WTC11 (cell line): ENCODE results near the gene POLE4. TPM values are rescaled to one million over a fixed set of nuclear protein-coding genes. Genes with fewer than 3 reads are reported as not detected.

Experiments
- ATAC-seq: fragments of 200-7000 bp; cut with Tn5 transposase; 2 replicates; pipeline ENCODE4 v1.10.0; 2021; ENCODE audit warnings: mild to moderate bottlenecking, moderate library complexity
- CTCF ChIA-PET: fragments of 300-600 bp; sonication (Branson Sonifier 250); formaldehyde crosslinking; loops from one replicate; lab custom pipeline; 2021; ENCODE audit warnings: antibody characterized with exemption; lab: Charles Lee
- POLR2A ChIA-PET: fragments of 350-600 bp; sonication (Branson Sonifier 250); formaldehyde crosslinking; loops from one replicate; lab custom pipeline; 2021; ENCODE audit warnings: antibody characterized with exemption; lab: Charles Lee
- DNase-seq: peaks from one replicate; pipeline ENCODE4 v3.0.0; 2021; ENCODE audit warnings: low spot score
- H3K27ac Mint-ChIP-seq: 2 replicates; pipeline ENCODE4 v1.8.0; 2021; ENCODE audit warnings: mixed read lengths
- H3K27me3 Mint-ChIP-seq: 2 replicates; pipeline ENCODE4 v1.8.0; 2021; ENCODE audit warnings: low read depth, mild to moderate bottlenecking, moderate library complexity, mixed read lengths
- H3K36me3 Mint-ChIP-seq: 2 replicates; pipeline ENCODE4 v1.8.0; 2021; ENCODE audit warnings: mixed read lengths
- H3K4me1 Mint-ChIP-seq: 2 replicates; pipeline ENCODE4 v1.8.0; 2022; ENCODE audit warnings: mixed read lengths
- H3K4me3 Mint-ChIP-seq: 2 replicates; pipeline ENCODE4 v1.8.0; 2021; ENCODE audit warnings: mild to moderate bottlenecking, moderate library complexity, mixed read lengths
- H3K9me3 Mint-ChIP-seq: 2 replicates; pipeline ENCODE4 v1.8.0; 2021; ENCODE audit warnings: mixed read lengths
- ATF1 ChIP-seq: sonication (generic); formaldehyde crosslinking; IDR thresholded peaks from 2 replicates; pipeline ENCODE4 v1.8.1; 2023; ENCODE audit warnings: mild to moderate bottlenecking, moderate library complexity, missing genetic modification reagents
- CBFB ChIP-seq: sonication (generic); formaldehyde crosslinking; IDR thresholded peaks from 2 replicates; pipeline ENCODE4 v1.8.1; 2022; ENCODE audit warnings: mild to moderate bottlenecking, low read depth, missing genetic modification reagents
- CREB1 ChIP-seq: sonication (generic); formaldehyde crosslinking; IDR thresholded peaks from 2 replicates; pipeline ENCODE4 v1.8.0; 2023; ENCODE audit warnings: mild to moderate bottlenecking, missing genetic modification reagents
- CREM ChIP-seq: sonication (generic); formaldehyde crosslinking; IDR thresholded peaks from 2 replicates; pipeline ENCODE4 v1.8.1; 2022; ENCODE audit warnings: mild to moderate bottlenecking, missing genetic modification reagents, moderate library complexity
- ELF4 ChIP-seq: sonication (generic); formaldehyde crosslinking; IDR thresholded peaks from 2 replicates; pipeline ENCODE4 v1.8.1; 2022; ENCODE audit warnings: low read depth, mild to moderate bottlenecking, moderate library complexity, missing genetic modification reagents
- HMGA2 ChIP-seq: fragments of 250-450 bp; sonication (Bioruptor Pico); IDR thresholded peaks from 2 replicates; pipeline ENCODE4 v1.4.0; 2021; ENCODE audit warnings: mild to moderate bottlenecking, moderate library complexity
- NFE2L1 ChIP-seq: sonication (generic); formaldehyde crosslinking; IDR thresholded peaks from 2 replicates; pipeline ENCODE4 v1.8.1; 2023; ENCODE audit warnings: missing genetic modification reagents
- TEAD1 ChIP-seq: sonication (generic); formaldehyde crosslinking; IDR thresholded peaks from 2 replicates; pipeline ENCODE4 v1.8.0; 2022; ENCODE audit warnings: mild to moderate bottlenecking, missing genetic modification reagents
- ZNF219 ChIP-seq: sonication (generic); formaldehyde crosslinking; IDR thresholded peaks from 2 replicates; pipeline ENCODE4 v1.8.0; 2023; ENCODE audit warnings: missing genetic modification reagents, mild to moderate bottlenecking, borderline replicate concordance
- ZNF232 ChIP-seq: sonication (generic); formaldehyde crosslinking; IDR thresholded peaks from 2 replicates; pipeline ENCODE4 v1.8.0; 2022; ENCODE audit warnings: mild to moderate bottlenecking, missing genetic modification reagents
- ZNF423 ChIP-seq: fragments of 250-450 bp; sonication (Bioruptor Pico); IDR thresholded peaks from 2 replicates; pipeline ENCODE4 v2.1.2; 2022; ENCODE audit warnings: mild to moderate bottlenecking, moderate library complexity
- total RNA-seq: library from RNA; stranded (reverse); gene quantifications from 3 replicates; pipeline ENCODE4 v1.2.3, GENCODE V29; 2021
- TF ChIP-seq, protein P1 (sequence below): sonication (generic); formaldehyde crosslinking; IDR thresholded peaks from 2 replicates; pipeline ENCODE4 v1.8.1; 2023; ENCODE audit warnings: mild to moderate bottlenecking, moderate library complexity, missing genetic modification reagents
- TF ChIP-seq, protein P2 (sequence below): sonication (generic); formaldehyde crosslinking; IDR thresholded peaks from 2 replicates; pipeline ENCODE4 v1.8.1; 2022; ENCODE audit warnings: low read depth, mild to moderate bottlenecking, moderate library complexity, missing genetic modification reagents, borderline replicate concordance
- TF ChIP-seq, protein P3 (sequence below): sonication (generic); formaldehyde crosslinking; IDR thresholded peaks from 2 replicates; pipeline ENCODE4 v1.8.0; 2022; ENCODE audit warnings: mild to moderate bottlenecking, missing genetic modification reagents
- TF ChIP-seq, protein P4 (sequence below): fragments of 250-450 bp; sonication (Bioruptor Pico); conservative IDR thresholded peaks from 2 replicates; pipeline ENCODE4 v1.9.0; 2021; ENCODE audit warnings: mild to moderate bottlenecking

POLE4 gene
- total RNA-seq, 1 experiment from 2014 or later, result 31.5 TPM

DNA sequence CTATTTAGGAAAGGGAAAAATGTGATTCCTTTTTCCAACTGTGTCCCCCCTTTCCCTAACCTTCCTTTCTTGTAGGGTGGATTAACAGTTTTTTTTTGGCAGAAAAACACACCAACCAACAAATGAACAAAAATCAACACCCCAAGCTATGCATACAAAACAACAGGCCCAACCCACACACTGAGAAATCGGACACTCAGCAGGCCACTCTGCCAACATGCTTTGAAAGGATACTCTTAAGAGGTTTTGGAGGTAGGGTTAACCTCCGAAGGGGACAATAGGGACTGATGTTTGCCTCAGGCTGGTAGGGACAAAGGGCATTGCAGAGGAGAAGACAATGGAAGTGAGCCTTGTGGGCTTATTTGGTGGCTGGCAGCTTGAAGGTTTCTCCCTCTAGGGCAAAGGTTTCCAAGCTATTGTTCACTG lies 33.1 kb upstream of the POLE4 start (continued):
- no peak for TF ChIP-seq CBFB (CRISPR knock-in tag)
- TF ChIP-seq NFE2L1 (CRISPR knock-in tag), result no peak
- TF ChIP-seq ATF1, result no peak
- TF ChIP-seq, protein P1, sequence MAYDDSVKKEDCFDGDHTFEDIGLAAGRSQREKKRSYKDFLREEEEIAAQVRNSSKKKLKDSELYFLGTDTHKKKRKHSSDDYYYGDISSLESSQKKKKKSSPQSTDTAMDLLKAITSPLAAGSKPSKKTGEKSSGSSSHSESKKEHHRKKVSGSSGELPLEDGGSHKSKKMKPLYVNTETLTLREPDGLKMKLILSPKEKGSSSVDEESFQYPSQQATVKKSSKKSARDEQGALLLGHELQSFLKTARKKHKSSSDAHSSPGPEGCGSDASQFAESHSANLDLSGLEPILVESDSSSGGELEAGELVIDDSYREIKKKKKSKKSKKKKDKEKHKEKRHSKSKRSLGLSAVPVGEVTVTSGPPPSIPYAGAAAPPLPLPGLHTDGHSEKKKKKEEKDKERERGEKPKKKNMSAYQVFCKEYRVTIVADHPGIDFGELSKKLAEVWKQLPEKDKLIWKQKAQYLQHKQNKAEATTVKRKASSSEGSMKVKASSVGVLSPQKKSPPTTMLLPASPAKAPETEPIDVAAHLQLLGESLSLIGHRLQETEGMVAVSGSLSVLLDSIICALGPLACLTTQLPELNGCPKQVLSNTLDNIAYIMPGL (CRISPR knock-in tag), result no peak
- no peak for TF ChIP-seq ZNF219
- TF ChIP-seq TEAD1 (CRISPR knock-in tag), result no peak
- TF ChIP-seq ZNF423, result no peak
- no peak for TF ChIP-seq HMGA2 (CRISPR knock-in tag)
- TF ChIP-seq, protein P2, sequence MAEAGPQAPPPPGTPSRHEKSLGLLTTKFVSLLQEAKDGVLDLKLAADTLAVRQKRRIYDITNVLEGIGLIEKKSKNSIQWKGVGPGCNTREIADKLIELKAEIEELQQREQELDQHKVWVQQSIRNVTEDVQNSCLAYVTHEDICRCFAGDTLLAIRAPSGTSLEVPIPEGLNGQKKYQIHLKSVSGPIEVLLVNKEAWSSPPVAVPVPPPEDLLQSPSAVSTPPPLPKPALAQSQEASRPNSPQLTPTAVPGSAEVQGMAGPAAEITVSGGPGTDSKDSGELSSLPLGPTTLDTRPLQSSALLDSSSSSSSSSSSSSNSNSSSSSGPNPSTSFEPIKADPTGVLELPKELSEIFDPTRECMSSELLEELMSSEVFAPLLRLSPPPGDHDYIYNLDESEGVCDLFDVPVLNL, result no peak
- no peak for TF ChIP-seq ELF4

DNA sequence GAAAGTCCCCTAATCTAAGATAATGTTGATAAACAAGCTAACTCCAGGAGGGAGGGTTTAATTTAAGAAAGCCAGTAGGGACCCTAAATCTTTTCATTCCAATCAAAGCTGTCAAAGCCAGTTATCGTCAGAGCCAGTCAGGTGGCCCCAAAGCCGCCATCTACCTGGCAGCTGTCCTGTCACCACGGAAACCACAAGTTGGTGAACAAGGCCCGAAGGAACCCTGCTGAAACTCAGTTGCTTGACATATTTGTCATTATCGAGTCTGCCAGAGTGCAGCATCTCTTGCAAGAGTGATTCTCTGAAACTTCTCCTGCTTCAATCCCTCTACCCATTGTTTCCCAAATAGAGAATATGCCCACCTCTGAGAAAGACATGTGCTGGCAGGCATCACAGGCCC lies 30.8 kb upstream of the POLE4 start:
- Mint-ChIP-seq H3K4me1 (no peaks in the 10 kb centered on the region), H3K27me3 (no peaks in the 10 kb centered on the region; the same call in 1 of the 2 replicates), H3K36me3 (no peaks in the 10 kb centered on the region), H3K9me3 (no peaks in the 10 kb centered on the region), H3K27ac (no peak overlapping the region), H3K4me3 (no peak overlapping the region)
- ATAC-seq (no peak), DNase-seq (no peak)
- no peak for TF ChIP-seq ZNF232 (CRISPR knock-in tag)
- TF ChIP-seq, protein P3, sequence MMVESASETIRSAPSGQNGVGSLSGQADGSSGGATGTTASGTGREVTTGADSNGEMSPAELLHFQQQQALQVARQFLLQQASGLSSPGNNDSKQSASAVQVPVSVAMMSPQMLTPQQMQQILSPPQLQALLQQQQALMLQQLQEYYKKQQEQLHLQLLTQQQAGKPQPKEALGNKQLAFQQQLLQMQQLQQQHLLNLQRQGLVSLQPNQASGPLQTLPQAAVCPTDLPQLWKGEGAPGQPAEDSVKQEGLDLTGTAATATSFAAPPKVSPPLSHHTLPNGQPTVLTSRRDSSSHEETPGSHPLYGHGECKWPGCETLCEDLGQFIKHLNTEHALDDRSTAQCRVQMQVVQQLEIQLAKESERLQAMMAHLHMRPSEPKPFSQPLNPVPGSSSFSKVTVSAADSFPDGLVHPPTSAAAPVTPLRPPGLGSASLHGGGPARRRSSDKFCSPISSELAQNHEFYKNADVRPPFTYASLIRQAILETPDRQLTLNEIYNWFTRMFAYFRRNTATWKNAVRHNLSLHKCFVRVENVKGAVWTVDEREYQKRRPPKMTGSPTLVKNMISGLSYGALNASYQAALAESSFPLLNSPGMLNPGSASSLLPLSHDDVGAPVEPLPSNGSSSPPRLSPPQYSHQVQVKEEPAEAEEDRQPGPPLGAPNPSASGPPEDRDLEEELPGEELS (CRISPR knock-in tag), result no peak
- TF ChIP-seq, protein P1 (CRISPR knock-in tag), result no peak
- TF ChIP-seq, protein P4, sequence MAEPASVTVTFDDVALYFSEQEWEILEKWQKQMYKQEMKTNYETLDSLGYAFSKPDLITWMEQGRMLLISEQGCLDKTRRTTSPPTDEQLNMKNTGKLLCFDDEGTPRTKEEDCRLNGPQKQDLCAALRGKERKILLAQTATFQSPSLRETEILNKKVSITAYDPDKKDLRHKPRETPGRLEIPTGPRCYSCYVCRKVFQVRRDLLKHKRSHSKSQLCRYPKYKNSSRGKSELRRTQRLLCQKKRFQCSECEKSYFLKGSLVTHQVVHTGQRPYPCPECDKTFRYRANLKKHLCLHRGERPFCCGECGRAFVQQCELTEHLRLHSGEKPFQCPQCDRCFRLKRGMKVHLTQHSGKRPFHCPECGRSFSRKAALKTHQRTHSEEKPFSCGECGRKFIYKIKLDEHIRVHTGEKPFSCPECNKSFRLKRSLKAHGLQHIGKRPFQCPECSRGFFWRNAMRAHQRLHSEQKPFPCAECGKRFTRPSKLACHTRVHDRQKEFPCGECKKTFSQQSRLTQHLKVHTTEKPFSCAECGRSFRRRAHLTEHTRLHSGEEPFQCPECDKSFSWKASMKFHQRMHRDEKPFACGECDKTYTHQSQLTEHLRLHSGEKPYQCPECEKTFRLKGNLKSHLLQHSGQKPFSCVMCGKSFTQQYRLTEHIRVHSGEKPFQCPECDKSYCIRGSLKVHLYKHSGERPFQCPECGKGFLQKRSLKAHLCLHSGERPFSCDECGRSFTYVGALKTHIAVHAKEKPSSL (CRISPR knock-in tag), result no peak
- TF ChIP-seq CREB1 (CRISPR knock-in tag), result no peak
- no peak for TF ChIP-seq CREM (CRISPR knock-in tag)
- CTCF ChIA-PET, result no interaction called here
- POLR2A ChIA-PET, result interaction anchor here (1.1 kb wide), 1 partner anchor 11 kb away, joined by 3 read pairs; no protein-coding TSS in a partner anchor
